ENCODE results near the gene SYT10. TPM values are rescaled to one million over a fixed set of nuclear protein-coding genes. Genes with fewer than 3 reads are reported as not detected.

SYT10 gene
- total RNA-seq, 2 experiments from 2014 or later, result not detected

DNA sequence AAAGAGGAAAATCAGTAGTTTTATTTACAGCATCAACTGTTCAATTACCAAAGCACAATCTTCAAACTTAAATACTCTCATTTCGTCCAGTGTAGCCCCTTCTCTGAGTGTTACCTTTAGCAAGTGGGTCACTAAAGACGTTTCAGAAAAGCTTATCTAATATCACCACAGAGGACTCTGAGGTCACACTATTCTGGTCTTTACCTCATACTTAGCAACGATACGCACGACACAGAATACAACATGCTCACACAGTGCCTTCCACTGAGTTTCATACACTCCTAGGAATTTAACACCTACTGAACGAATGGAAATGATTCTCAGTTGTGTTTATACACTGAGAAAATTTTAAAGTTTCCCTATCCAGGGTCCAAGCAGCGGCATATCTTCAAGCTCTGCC lies 2.0 kb downstream of the SYT10 start:
- TF ChIP-seq CTCF (conservative IDR thresholded peaks at IDR 0.05; ENCODE audit: low read length) (no peak), EZH2phosphoT487 (IDR thresholded peaks at IDR 0.05; ENCODE audit: borderline replicate concordance, low read depth, low read length) (no peak)
- H3K36me3 ChIP-seq (ENCODE audit: insufficient read depth, low read length), result no peaks in the 10 kb centered on the region
- no peaks in the 10 kb centered on the region for H3K9me2 ChIP-seq (ENCODE audit: insufficient read depth, low read length)
- ChIA-PET POLR2A (no interaction called here), CTCF (ENCODE audit: unreplicated experiment) (no interaction called here)
- no peak overlapping the region for H3K27ac ChIP-seq (ENCODE audit: low read depth, low read length, poor library complexity, severe bottlenecking)
- H3K4me1 ChIP-seq (ENCODE audit: insufficient read depth, low read length, poor library complexity, severe bottlenecking), result no peaks in the 10 kb centered on the region
- H3K4me3 ChIP-seq (ENCODE audit: low read depth, low read length, poor library complexity, severe bottlenecking), result no peak overlapping the region
- intact Hi-C loops (cut with micrococcal nuclease; ENCODE audit: unreplicated experiment), result no loop called here
- H2AFZ ChIP-seq (ENCODE audit: low read length), result no peak overlapping the region
- no peaks in the 10 kb centered on the region for H4K20me1 ChIP-seq (ENCODE audit: insufficient read depth, low read length)
- H3K9me3 ChIP-seq (ENCODE audit: low read length), result no peaks in the 10 kb centered on the region
- no peak overlapping the region for H3K4me2 ChIP-seq (ENCODE audit: low read length)
- H3K79me2 ChIP-seq (ENCODE audit: insufficient read depth, low read depth, low read length), result no peaks in the 10 kb centered on the region
- no TSS peak for BruUV-seq (replicated peaks)
- DNase-seq (ENCODE audit: low spot score), result no peak

- Histone ChIP-seq H3K9me2 (ENCODE audit: insufficient read depth, low read length) (no peaks in the 10 kb centered on the region), H4K20me1 (ENCODE audit: insufficient read depth, low read length) (no peaks in the 10 kb centered on the region), H3K4me2 (ENCODE audit: low read length) (no peak overlapping the region), H3K4me3 (ENCODE audit: low read depth, low read length, poor library complexity, severe bottlenecking) (no peak overlapping the region), H3K36me3 (ENCODE audit: insufficient read depth, low read length) (no peaks in the 10 kb centered on the region), H3K9me3 (ENCODE audit: low read length) (no peaks in the 10 kb centered on the region), H3K27ac (ENCODE audit: low read depth, low read length, poor library complexity, severe bottlenecking) (no peak overlapping the region), H2AFZ (ENCODE audit: low read length) (no peak overlapping the region), H3K79me2 (ENCODE audit: insufficient read depth, low read depth, low read length) (no peaks in the 10 kb centered on the region), H3K4me1 (ENCODE audit: insufficient read depth, low read length, poor library complexity, severe bottlenecking) (no peaks in the 10 kb centered on the region)
- BruUV-seq (replicated peaks), result no TSS peak
- intact Hi-C loops (cut with micrococcal nuclease; ENCODE audit: unreplicated experiment), result no loop called here
- POLR2A ChIA-PET, result no interaction called here
- no peak for DNase-seq (ENCODE audit: low spot score)
- CTCF ChIA-PET (ENCODE audit: unreplicated experiment), result no interaction called here
- no peak for TF ChIP-seq CTCF (conservative IDR thresholded peaks at IDR 0.05; ENCODE audit: low read length)
- TF ChIP-seq EZH2phosphoT487 (IDR thresholded peaks at IDR 0.05; ENCODE audit: borderline replicate concordance, low read depth, low read length), result no peak
Observed at GRCh38 chr12:33432992-33433391, 6.6 kb downstream of the SYT10 start.

GRCh38 chr12:33431648-33432047 lies 8.0 kb downstream of the SYT10 start:
- intact Hi-C loops (cut with micrococcal nuclease; ENCODE audit: unreplicated experiment), result no loop called here
- Histone ChIP-seq H3K4me2 (ENCODE audit: low read length) (no peak overlapping the region), H3K79me2 (ENCODE audit: insufficient read depth, low read depth, low read length) (no peaks in the 10 kb centered on the region), H3K4me1 (ENCODE audit: insufficient read depth, low read length, poor library complexity, severe bottlenecking) (no peaks in the 10 kb centered on the region), H2AFZ (ENCODE audit: low read length) (no peak overlapping the region), H3K27ac (ENCODE audit: low read depth, low read length, poor library complexity, severe bottlenecking) (no peak overlapping the region), H4K20me1 (ENCODE audit: insufficient read depth, low read length) (no peaks in the 10 kb centered on the region), H3K9me2 (ENCODE audit: insufficient read depth, low read length) (no peaks in the 10 kb centered on the region), H3K36me3 (ENCODE audit: insufficient read depth, low read length) (no peaks in the 10 kb centered on the region), H3K9me3 (ENCODE audit: low read length) (no peaks in the 10 kb centered on the region), H3K4me3 (ENCODE audit: low read depth, low read length, poor library complexity, severe bottlenecking) (no peak overlapping the region)
- no peak for DNase-seq (ENCODE audit: low spot score)
- POLR2A ChIA-PET, result no interaction called here
- TF ChIP-seq EZH2phosphoT487 (IDR thresholded peaks at IDR 0.05; ENCODE audit: borderline replicate concordance, low read depth, low read length) (no peak), CTCF (conservative IDR thresholded peaks at IDR 0.05; ENCODE audit: low read length) (no peak)
- BruUV-seq (replicated peaks), result no TSS peak
- CTCF ChIA-PET (ENCODE audit: unreplicated experiment), result no interaction called here
